HepG2 (cell line): ENCODE results near the gene WDSUB1. TPM values are rescaled to one million over a fixed set of nuclear protein-coding genes. Genes with fewer than 3 reads are reported as not detected.

Experiments
- ATAD3A ChIP-seq: sonication (generic); formaldehyde crosslinking; IDR thresholded peaks from 2 replicates; pipeline ENCODE4 v1.4.0; 2020; ENCODE audit warnings: missing genetic modification reagents
- HOXA3 ChIP-seq: sonication (generic); formaldehyde crosslinking; IDR thresholded peaks from 2 replicates; pipeline ENCODE4 v1.5.0; 2020; ENCODE audit warnings: missing genetic modification reagents
- MED13 ChIP-seq: sonication (generic); formaldehyde crosslinking; IDR thresholded peaks from 2 replicates; pipeline ENCODE4 v1.5.0; 2020; ENCODE audit warnings: missing genetic modification reagents
- MIXL1 ChIP-seq: IDR thresholded peaks from 2 replicates; pipeline ENCODE4 v1.6.1; 2016
- SALL2 ChIP-seq: sonication (generic); formaldehyde crosslinking; IDR thresholded peaks from 2 replicates; pipeline ENCODE4 v1.8.1; 2023; ENCODE audit warnings: mild to moderate bottlenecking, missing genetic modification reagents, inconsistent platforms
- SMC3 ChIP-seq: IDR thresholded peaks from 2 replicates; pipeline ENCODE4 v1.6.1; 2011; ENCODE audit warnings: low read length, improper control_type of control experiment
- ZNF224 ChIP-seq: sonication (generic); formaldehyde crosslinking; IDR thresholded peaks from 2 replicates; pipeline ENCODE4 v1.5.0; 2020; ENCODE audit warnings: mild to moderate bottlenecking, missing genetic modification reagents
- ZNF775 ChIP-seq: sonication (generic); formaldehyde crosslinking; IDR thresholded peaks from 2 replicates; pipeline ENCODE4 v1.4.0; 2020; ENCODE audit warnings: missing genetic modification reagents, mild to moderate bottlenecking, moderate library complexity, borderline replicate concordance
- polyA plus RNA-seq, 8 experiments: library from polyadenylated mRNA; depleted of rRNA in 3 of 8; stranded (reverse) in 7 of 8; unstranded in 1 of 8; fragments of >200 nt; fragmentation: Illumina TruSeq in 4 of 8; extraction: Trizol in 4 of 8; gene quantifications; 2 replicates each; pipeline versions ENCODE4 v1.2.1 to v1.2.3, GENCODE V29; 2011 to 2016; ENCODE audit warnings: low read depth in 4 of 8, missing spikeins in 1 of 8, mixed read lengths in 1 of 8; ENCODE audit not compliant: insufficient read depth in 1 of 8
- total RNA-seq, 5 experiments: library from RNA; depleted of rRNA; stranded (reverse); fragments of >200 nt; fragmentation: Illumina TruSeq; extraction: Trizol; gene quantifications; 2 replicates each; pipeline ENCODE4 v1.2.3, GENCODE V29; 2016; ENCODE audit warnings: low read depth in 1 of 5
- TF ChIP-seq, protein P1 (sequence below): sonication (generic); formaldehyde crosslinking; IDR thresholded peaks from 2 replicates; pipeline ENCODE4 v1.5.0; 2020; ENCODE audit warnings: missing genetic modification reagents
- TF ChIP-seq, protein P2 (sequence below): sonication (generic); formaldehyde crosslinking; IDR thresholded peaks from 2 replicates; pipeline ENCODE4 v1.9.0; 2021; ENCODE audit warnings: missing genetic modification reagents, mild to moderate bottlenecking, borderline replicate concordance
- TF ChIP-seq, protein P3 (sequence below): sonication (generic); formaldehyde crosslinking; IDR thresholded peaks from 2 replicates; pipeline ENCODE4 v1.8.1; 2023; ENCODE audit warnings: mild to moderate bottlenecking, inconsistent platforms, moderate library complexity, missing genetic modification reagents, borderline replicate concordance
- TF ChIP-seq, protein P4 (sequence below): sonication (generic); formaldehyde crosslinking; IDR thresholded peaks from 2 replicates; pipeline ENCODE4 v1.5.1; 2020; ENCODE audit warnings: mild to moderate bottlenecking, moderate library complexity, missing genetic modification reagents
- TF ChIP-seq, protein P5 (sequence below): sonication (generic); formaldehyde crosslinking; IDR thresholded peaks from 2 replicates; pipeline ENCODE4 v1.5.1; 2020; ENCODE audit warnings: missing genetic modification reagents, mild to moderate bottlenecking, borderline replicate concordance
- TF ChIP-seq, protein P6 (sequence below): sonication (generic); formaldehyde crosslinking; IDR thresholded peaks from 2 replicates; pipeline ENCODE4 v1.4.0; 2020; ENCODE audit warnings: missing genetic modification reagents
- TF ChIP-seq, protein P7 (sequence below): sonication (generic); formaldehyde crosslinking; conservative IDR thresholded peaks from 2 replicates; pipeline ENCODE4 v1.4.0; 2020; ENCODE audit warnings: missing genetic modification reagents
- TF ChIP-seq, protein P8 (sequence below): sonication (generic); formaldehyde crosslinking; IDR thresholded peaks from 2 replicates; pipeline ENCODE4 v1.5.1; 2020; ENCODE audit warnings: missing genetic modification reagents, mild to moderate bottlenecking, borderline replicate concordance

WDSUB1 gene
- total and polyA plus RNA-seq, 2 of the 13 experiments (the other 11 are each of a cell fraction or from before 2014, with no cell fraction given), result 10.1 to 10.7 TPM

DNA sequence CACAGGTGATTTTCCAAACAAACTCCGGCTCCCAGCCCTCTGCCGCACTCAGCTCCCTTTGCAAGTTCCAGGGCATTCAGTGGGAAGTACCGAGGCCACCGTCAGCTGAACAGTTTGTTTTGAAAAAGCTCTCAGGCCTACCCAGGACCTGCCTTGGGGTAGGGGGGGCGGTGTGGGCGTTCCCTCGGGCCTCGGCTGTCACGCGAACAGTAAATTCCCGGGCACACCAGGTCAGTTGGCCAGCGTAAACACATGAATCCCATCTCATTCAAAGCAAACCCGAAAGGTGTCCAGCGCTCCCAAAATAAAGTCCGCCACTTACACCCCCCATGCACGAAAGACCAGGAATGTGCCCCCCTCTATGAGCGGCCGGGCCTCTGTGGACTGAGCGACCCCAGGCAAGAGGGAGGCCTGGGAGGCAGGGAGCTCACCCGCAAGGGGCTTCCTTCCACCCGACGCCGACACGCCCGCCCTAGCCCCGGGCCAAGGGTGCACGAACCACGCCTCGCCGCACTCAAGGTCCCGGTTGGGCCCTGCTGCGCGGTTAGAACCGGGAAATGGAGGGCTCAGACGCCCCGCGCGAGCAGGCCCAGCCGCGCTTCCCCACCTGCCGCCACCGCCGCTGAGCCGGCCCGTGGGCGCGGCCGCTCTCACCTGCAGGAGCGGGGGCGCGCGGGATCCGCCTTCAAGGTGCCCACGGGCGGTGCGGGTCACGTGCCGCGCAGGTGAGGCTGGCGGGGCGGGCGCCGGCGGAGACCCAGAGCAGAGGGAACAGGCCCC is at the start of gene WDSUB1 (continued):
- TF ChIP-seq HOXA3 (CRISPR knock-in tag) (no peak; the same call in 1 of the 2 replicates), SALL2 (CRISPR knock-in tag) (peak; percentile 98), ZNF775 (CRISPR knock-in tag) (no peak), MED13 (CRISPR knock-in tag) (no peak; the same call in 1 of the 2 replicates), SMC3 (no peak), ZNF224 (CRISPR knock-in tag) (peak; percentile 10; the same call in 1 of the 2 replicates), MIXL1 (CRISPR knock-in tag) (no peak), ATAD3A (no peak)
- TF ChIP-seq, protein P1, sequence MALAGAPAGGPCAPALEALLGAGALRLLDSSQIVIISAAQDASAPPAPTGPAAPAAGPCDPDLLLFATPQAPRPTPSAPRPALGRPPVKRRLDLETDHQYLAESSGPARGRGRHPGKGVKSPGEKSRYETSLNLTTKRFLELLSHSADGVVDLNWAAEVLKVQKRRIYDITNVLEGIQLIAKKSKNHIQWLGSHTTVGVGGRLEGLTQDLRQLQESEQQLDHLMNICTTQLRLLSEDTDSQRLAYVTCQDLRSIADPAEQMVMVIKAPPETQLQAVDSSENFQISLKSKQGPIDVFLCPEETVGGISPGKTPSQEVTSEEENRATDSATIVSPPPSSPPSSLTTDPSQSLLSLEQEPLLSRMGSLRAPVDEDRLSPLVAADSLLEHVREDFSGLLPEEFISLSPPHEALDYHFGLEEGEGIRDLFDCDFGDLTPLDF (CRISPR knock-in tag), result peak; percentile 55; the same call in 1 of the 2 replicates
- TF ChIP-seq, protein P2, sequence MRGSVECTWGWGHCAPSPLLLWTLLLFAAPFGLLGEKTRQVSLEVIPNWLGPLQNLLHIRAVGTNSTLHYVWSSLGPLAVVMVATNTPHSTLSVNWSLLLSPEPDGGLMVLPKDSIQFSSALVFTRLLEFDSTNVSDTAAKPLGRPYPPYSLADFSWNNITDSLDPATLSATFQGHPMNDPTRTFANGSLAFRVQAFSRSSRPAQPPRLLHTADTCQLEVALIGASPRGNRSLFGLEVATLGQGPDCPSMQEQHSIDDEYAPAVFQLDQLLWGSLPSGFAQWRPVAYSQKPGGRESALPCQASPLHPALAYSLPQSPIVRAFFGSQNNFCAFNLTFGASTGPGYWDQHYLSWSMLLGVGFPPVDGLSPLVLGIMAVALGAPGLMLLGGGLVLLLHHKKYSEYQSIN (CRISPR knock-in tag), result no peak
- TF ChIP-seq, protein P3, sequence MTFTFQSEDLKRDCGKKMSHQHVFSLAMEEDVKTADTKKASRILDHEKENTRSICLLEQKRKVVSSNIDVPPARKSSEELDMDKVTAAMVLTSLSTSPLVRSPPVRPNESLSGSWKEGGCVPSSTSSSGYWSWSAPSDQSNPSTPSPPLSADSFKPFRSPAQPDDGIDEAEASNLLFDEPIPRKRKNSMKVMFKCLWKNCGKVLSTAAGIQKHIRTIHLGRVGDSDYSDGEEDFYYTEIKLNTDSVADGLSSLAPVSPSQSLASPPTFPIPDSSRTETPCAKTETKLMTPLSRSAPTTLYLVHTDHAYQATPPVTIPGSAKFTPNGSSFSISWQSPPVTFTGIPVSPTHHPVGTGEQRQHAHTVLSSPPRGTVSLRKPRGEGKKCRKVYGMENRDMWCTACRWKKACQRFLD (CRISPR knock-in tag), result peak; percentile 96
- TF ChIP-seq, protein P4, sequence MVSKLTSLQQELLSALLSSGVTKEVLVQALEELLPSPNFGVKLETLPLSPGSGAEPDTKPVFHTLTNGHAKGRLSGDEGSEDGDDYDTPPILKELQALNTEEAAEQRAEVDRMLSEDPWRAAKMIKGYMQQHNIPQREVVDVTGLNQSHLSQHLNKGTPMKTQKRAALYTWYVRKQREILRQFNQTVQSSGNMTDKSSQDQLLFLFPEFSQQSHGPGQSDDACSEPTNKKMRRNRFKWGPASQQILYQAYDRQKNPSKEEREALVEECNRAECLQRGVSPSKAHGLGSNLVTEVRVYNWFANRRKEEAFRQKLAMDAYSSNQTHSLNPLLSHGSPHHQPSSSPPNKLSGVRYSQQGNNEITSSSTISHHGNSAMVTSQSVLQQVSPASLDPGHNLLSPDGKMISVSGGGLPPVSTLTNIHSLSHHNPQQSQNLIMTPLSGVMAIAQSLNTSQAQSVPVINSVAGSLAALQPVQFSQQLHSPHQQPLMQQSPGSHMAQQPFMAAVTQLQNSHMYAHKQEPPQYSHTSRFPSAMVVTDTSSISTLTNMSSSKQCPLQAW, result 0 out of 2 replicates have a peak, but pooled peaks have one; percentile 40
- TF ChIP-seq, protein P5, sequence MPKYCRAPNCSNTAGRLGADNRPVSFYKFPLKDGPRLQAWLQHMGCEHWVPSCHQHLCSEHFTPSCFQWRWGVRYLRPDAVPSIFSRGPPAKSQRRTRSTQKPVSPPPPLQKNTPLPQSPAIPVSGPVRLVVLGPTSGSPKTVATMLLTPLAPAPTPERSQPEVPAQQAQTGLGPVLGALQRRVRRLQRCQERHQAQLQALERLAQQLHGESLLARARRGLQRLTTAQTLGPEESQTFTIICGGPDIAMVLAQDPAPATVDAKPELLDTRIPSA (CRISPR knock-in tag), result peak; percentile 98
- TF ChIP-seq, protein P6, sequence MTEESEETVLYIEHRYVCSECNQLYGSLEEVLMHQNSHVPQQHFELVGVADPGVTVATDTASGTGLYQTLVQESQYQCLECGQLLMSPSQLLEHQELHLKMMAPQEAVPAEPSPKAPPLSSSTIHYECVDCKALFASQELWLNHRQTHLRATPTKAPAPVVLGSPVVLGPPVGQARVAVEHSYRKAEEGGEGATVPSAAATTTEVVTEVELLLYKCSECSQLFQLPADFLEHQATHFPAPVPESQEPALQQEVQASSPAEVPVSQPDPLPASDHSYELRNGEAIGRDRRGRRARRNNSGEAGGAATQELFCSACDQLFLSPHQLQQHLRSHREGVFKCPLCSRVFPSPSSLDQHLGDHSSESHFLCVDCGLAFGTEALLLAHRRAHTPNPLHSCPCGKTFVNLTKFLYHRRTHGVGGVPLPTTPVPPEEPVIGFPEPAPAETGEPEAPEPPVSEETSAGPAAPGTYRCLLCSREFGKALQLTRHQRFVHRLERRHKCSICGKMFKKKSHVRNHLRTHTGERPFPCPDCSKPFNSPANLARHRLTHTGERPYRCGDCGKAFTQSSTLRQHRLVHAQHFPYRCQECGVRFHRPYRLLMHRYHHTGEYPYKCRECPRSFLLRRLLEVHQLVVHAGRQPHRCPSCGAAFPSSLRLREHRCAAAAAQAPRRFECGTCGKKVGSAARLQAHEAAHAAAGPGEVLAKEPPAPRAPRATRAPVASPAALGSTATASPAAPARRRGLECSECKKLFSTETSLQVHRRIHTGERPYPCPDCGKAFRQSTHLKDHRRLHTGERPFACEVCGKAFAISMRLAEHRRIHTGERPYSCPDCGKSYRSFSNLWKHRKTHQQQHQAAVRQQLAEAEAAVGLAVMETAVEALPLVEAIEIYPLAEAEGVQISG (CRISPR knock-in tag), result peak; percentile 78
- TF ChIP-seq, protein P7, sequence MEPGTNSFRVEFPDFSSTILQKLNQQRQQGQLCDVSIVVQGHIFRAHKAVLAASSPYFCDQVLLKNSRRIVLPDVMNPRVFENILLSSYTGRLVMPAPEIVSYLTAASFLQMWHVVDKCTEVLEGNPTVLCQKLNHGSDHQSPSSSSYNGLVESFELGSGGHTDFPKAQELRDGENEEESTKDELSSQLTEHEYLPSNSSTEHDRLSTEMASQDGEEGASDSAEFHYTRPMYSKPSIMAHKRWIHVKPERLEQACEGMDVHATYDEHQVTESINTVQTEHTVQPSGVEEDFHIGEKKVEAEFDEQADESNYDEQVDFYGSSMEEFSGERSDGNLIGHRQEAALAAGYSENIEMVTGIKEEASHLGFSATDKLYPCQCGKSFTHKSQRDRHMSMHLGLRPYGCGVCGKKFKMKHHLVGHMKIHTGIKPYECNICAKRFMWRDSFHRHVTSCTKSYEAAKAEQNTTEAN (CRISPR knock-in tag), result peak; percentile 95
- TF ChIP-seq, protein P8, sequence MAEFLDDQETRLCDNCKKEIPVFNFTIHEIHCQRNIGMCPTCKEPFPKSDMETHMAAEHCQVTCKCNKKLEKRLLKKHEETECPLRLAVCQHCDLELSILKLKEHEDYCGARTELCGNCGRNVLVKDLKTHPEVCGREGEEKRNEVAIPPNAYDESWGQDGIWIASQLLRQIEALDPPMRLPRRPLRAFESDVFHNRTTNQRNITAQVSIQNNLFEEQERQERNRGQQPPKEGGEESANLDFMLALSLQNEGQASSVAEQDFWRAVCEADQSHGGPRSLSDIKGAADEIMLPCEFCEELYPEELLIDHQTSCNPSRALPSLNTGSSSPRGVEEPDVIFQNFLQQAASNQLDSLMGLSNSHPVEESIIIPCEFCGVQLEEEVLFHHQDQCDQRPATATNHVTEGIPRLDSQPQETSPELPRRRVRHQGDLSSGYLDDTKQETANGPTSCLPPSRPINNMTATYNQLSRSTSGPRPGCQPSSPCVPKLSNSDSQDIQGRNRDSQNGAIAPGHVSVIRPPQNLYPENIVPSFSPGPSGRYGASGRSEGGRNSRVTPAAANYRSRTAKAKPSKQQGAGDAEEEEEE, result no peak
